ENCODE results near the gene GOLGA2. TPM values are rescaled to one million over a fixed set of nuclear protein-coding genes. Genes with fewer than 3 reads are reported as not detected.

GOLGA2 gene
- total RNA-seq, 4 donors from 2014 or later, result 68.9 to 84.6 (median 78.5) TPM

GRCh38 chr9:128245421-128246151, 30.2 kb downstream of the GOLGA2 start:
- Histone ChIP-seq H3K4me3 (peak overlapping the region in 1 of 4 donors; percentile 42), H3K27me3 (peaks cover under 1 to 9% (median 5%) of the 10 kb centered on the region in 3 donors), H3K27ac (peak overlapping the region in 3 of 4 donors; percentile 21 to 43 (median 40)), H3K4me1 (no peaks in the 10 kb centered on the region), H3K9me3 (no peaks in the 10 kb centered on the region), H3K36me3 (no peaks in the 10 kb centered on the region)
- ATAC-seq (no peak), DNase-seq (no peak)
- no peak for TF ChIP-seq CTCF (IDR thresholded peaks at IDR 0.05 in 4 of 5, conservative IDR thresholded peaks at IDR 0.05 in 1 of 5)
- TF ChIP-seq POLR2A (IDR thresholded peaks at IDR 0.05), result no peak
- intact Hi-C loops (cut with DNase I; ENCODE audit: low total_unique reads) (no loop called here), in situ Hi-C loops (cut with MboI; ENCODE audit: low sequenced_read_pairs in 4 of 4) (no loop called here)

- Histone ChIP-seq H3K9me3 (no peaks in the 10 kb centered on the region), H3K4me1 (no peaks in the 10 kb centered on the region), H3K27me3 (peaks cover 0 to 5% (median 3%) of the 10 kb centered on the region in 3 donors), H3K27ac (peak overlapping the region; percentile 59 to 70 (median 68)), H3K36me3 (no peaks in the 10 kb centered on the region), H3K4me3 (peak overlapping the region in 3 of 4 donors; percentile 22 to 42 (median 41))
- in situ Hi-C loops (cut with MboI; ENCODE audit: low sequenced_read_pairs in 4 of 4) (no loop called here), intact Hi-C loops (cut with DNase I; ENCODE audit: low total_unique reads) (no loop called here)
- peak; percentile 64 to 81 for DNase-seq
- TF ChIP-seq CTCF (IDR thresholded peaks at IDR 0.05 in 4 of 5, conservative IDR thresholded peaks at IDR 0.05 in 1 of 5), result no peak
- peak; percentile 13 to 37 for TF ChIP-seq POLR2A (IDR thresholded peaks at IDR 0.05)
- ATAC-seq, result peak; percentile 37 to 60
These were observed 31.0 kb downstream of the GOLGA2 start for GRCh38 chr9:128244837-128245231.

GRCh38 chr9:128244091-128244836, 31.5 kb downstream of the GOLGA2 start:
- DNase-seq (no peak), ATAC-seq (no peak)
- Histone ChIP-seq H3K4me1 (no peaks in the 10 kb centered on the region), H3K9me3 (no peaks in the 10 kb centered on the region), H3K27me3 (peaks cover 0 to 5% (median 2%) of the 10 kb centered on the region in 3 donors), H3K4me3 (peak overlapping the region in 3 of 4 donors; percentile 22 to 42 (median 41)), H3K36me3 (no peaks in the 10 kb centered on the region), H3K27ac (peak overlapping the region; percentile 59 to 70 (median 68))
- TF ChIP-seq POLR2A (IDR thresholded peaks at IDR 0.05), result no peak
- no peak for TF ChIP-seq CTCF (IDR thresholded peaks at IDR 0.05 in 4 of 5, conservative IDR thresholded peaks at IDR 0.05 in 1 of 5)
- in situ Hi-C loops (cut with MboI; ENCODE audit: low sequenced_read_pairs in 4 of 4) (no loop called here), intact Hi-C loops (cut with DNase I; ENCODE audit: low total_unique reads) (no loop called here)

- intact Hi-C loops (cut with DNase I; ENCODE audit: low total_unique reads) (no loop called here), in situ Hi-C loops (cut with MboI; ENCODE audit: low sequenced_read_pairs in 4 of 4) (no loop called here)
- no peak for TF ChIP-seq POLR2A (IDR thresholded peaks at IDR 0.05)
- TF ChIP-seq CTCF (IDR thresholded peaks at IDR 0.05 in 4 of 5, conservative IDR thresholded peaks at IDR 0.05 in 1 of 5), result no peak
- Histone ChIP-seq H3K36me3 (no peaks in the 10 kb centered on the region), H3K4me3 (no peak overlapping the region), H3K27me3 (peaks cover 0 to 5% (median 0%) of the 10 kb centered on the region in 3 donors), H3K27ac (peak overlapping the region; percentile 56 to 70 (median 64)), H3K4me1 (no peaks in the 10 kb centered on the region), H3K9me3 (no peaks in the 10 kb centered on the region)
- DNase-seq (peak in 1 of 2 donors; percentile 37), ATAC-seq (no peak)
These were observed 32.4 kb downstream of the GOLGA2 start for GRCh38 chr9:128243215-128244018.
